ENCODE data around the gene TMEM143.
"Not testable (repeated sequence)": the region's sequence is repeated elsewhere in the genome, so short reads cannot be mapped to it uniquely, and the experiment has no call there.

Gene TMEM143

GRCh38 chr19:48295458-48295857 is 68.3 kb downstream of the TMEM143 start:
- peaks cover 5% of the 10 kb centered on the region for H3K4me1 ChIP-seq (ENCODE audit: control insufficient read depth, insufficient read depth, low read length, poor library complexity, severe bottlenecking)
- H3K36me3 ChIP-seq (ENCODE audit: control insufficient read depth, insufficient read depth, low read length): no peaks in the 10 kb centered on the region
- H3K27me3 ChIP-seq (replicated peaks; ENCODE audit: control insufficient read depth, insufficient read depth, low read length, poor library complexity, severe bottlenecking): no peaks in the 10 kb centered on the region
- DNase-seq: no peak
- H3K27ac ChIP-seq (ENCODE audit: insufficient read depth, low read length, poor library complexity, severe bottlenecking): no peak overlapping the region
- H3K9me3 ChIP-seq (ENCODE audit: control insufficient read depth, low read length): no peaks in the 10 kb centered on the region
- H3K4me3 ChIP-seq (ENCODE audit: insufficient read depth, low read depth, low read length, poor library complexity, severe bottlenecking): no peak overlapping the region

GRCh38 chr19:48292798-48293197 is 70.9 kb downstream of the TMEM143 start:
- no peaks in the 10 kb centered on the region for H3K9me3 ChIP-seq (ENCODE audit: control insufficient read depth, low read length)
- no peak for DNase-seq

GRCh38 chr19:48291489-48291815 is 72.3 kb downstream of the TMEM143 start:
- H3K4me3 ChIP-seq (ENCODE audit: insufficient read depth, low read depth, low read length, poor library complexity, severe bottlenecking): peak overlapping the region; percentile 49
- not testable (repeated sequence) for H3K27me3 ChIP-seq (replicated peaks; ENCODE audit: control insufficient read depth, insufficient read depth, low read length, poor library complexity, severe bottlenecking); H3K4me1 ChIP-seq (ENCODE audit: control insufficient read depth, insufficient read depth, low read length, poor library complexity, severe bottlenecking); H3K27ac ChIP-seq (ENCODE audit: insufficient read depth, low read length, poor library complexity, severe bottlenecking); DNase-seq; H3K9me3 ChIP-seq (ENCODE audit: control insufficient read depth, low read length); H3K36me3 ChIP-seq (ENCODE audit: control insufficient read depth, insufficient read depth, low read length)

More at GRCh38 chr19:48292798-48293197, 70.9 kb downstream of the TMEM143 start:
- peaks cover 5% of the 10 kb centered on the region for H3K4me1 ChIP-seq (ENCODE audit: control insufficient read depth, insufficient read depth, low read length, poor library complexity, severe bottlenecking)
- no peak overlapping the region for H3K27ac ChIP-seq (ENCODE audit: insufficient read depth, low read length, poor library complexity, severe bottlenecking)
- no peak overlapping the region for H3K4me3 ChIP-seq (ENCODE audit: insufficient read depth, low read depth, low read length, poor library complexity, severe bottlenecking)
- no peaks in the 10 kb centered on the region for H3K36me3 ChIP-seq (ENCODE audit: control insufficient read depth, insufficient read depth, low read length)
- no peaks in the 10 kb centered on the region for H3K27me3 ChIP-seq (replicated peaks; ENCODE audit: control insufficient read depth, insufficient read depth, low read length, poor library complexity, severe bottlenecking)

- no peaks in the 10 kb centered on the region for H3K36me3 ChIP-seq (ENCODE audit: control insufficient read depth, insufficient read depth, low read length)
- DNase-seq: peak; percentile 21 to 52 (median 37)
- no peaks in the 10 kb centered on the region for H3K27me3 ChIP-seq (replicated peaks; ENCODE audit: control insufficient read depth, insufficient read depth, low read length, poor library complexity, severe bottlenecking)
- no peak overlapping the region for H3K27ac ChIP-seq (ENCODE audit: insufficient read depth, low read length, poor library complexity, severe bottlenecking)
- peaks cover 5% of the 10 kb centered on the region for H3K4me1 ChIP-seq (ENCODE audit: control insufficient read depth, insufficient read depth, low read length, poor library complexity, severe bottlenecking)
- no peaks in the 10 kb centered on the region for H3K9me3 ChIP-seq (ENCODE audit: control insufficient read depth, low read length)
- peak overlapping the region; percentile 49 for H3K4me3 ChIP-seq (ENCODE audit: insufficient read depth, low read depth, low read length, poor library complexity, severe bottlenecking)
Measured at GRCh38 chr19:48290771-48291488, 72.8 kb downstream of the TMEM143 start.

- no peaks in the 10 kb centered on the region for H3K27me3 ChIP-seq (replicated peaks; ENCODE audit: control insufficient read depth, insufficient read depth, low read length, poor library complexity, severe bottlenecking)
- H3K36me3 ChIP-seq (ENCODE audit: control insufficient read depth, insufficient read depth, low read length): no peaks in the 10 kb centered on the region
- H3K9me3 ChIP-seq (ENCODE audit: control insufficient read depth, low read length): no peaks in the 10 kb centered on the region
- no peak overlapping the region for H3K4me3 ChIP-seq (ENCODE audit: insufficient read depth, low read depth, low read length, poor library complexity, severe bottlenecking)
- no peak overlapping the region for H3K27ac ChIP-seq (ENCODE audit: insufficient read depth, low read length, poor library complexity, severe bottlenecking)
- no peak for DNase-seq
- peaks cover 5% of the 10 kb centered on the region for H3K4me1 ChIP-seq (ENCODE audit: control insufficient read depth, insufficient read depth, low read length, poor library complexity, severe bottlenecking)
Measured at GRCh38 chr19:48290401-48290770, 73.4 kb downstream of the TMEM143 start.

GRCh38 chr19:48287748-48288147 is 76.0 kb downstream of the TMEM143 start:
- Histone ChIP-seq H3K36me3 (ENCODE audit: control insufficient read depth, insufficient read depth, low read length) (no peaks in the 10 kb centered on the region), H3K27ac (ENCODE audit: insufficient read depth, low read length, poor library complexity, severe bottlenecking) (no peak overlapping the region), H3K9me3 (ENCODE audit: control insufficient read depth, low read length) (no peaks in the 10 kb centered on the region), H3K4me3 (ENCODE audit: insufficient read depth, low read depth, low read length, poor library complexity, severe bottlenecking) (no peak overlapping the region), H3K4me1 (ENCODE audit: control insufficient read depth, insufficient read depth, low read length, poor library complexity, severe bottlenecking) (peaks cover 5% of the 10 kb centered on the region), H3K27me3 (replicated peaks; ENCODE audit: control insufficient read depth, insufficient read depth, low read length, poor library complexity, severe bottlenecking) (no peaks in the 10 kb centered on the region)
- no peak for DNase-seq

- Histone ChIP-seq H3K27ac (ENCODE audit: insufficient read depth, low read length, poor library complexity, severe bottlenecking) (no peak overlapping the region), H3K27me3 (replicated peaks; ENCODE audit: control insufficient read depth, insufficient read depth, low read length, poor library complexity, severe bottlenecking) (no peaks in the 10 kb centered on the region), H3K9me3 (ENCODE audit: control insufficient read depth, low read length) (no peaks in the 10 kb centered on the region), H3K36me3 (ENCODE audit: control insufficient read depth, insufficient read depth, low read length) (no peaks in the 10 kb centered on the region), H3K4me1 (ENCODE audit: control insufficient read depth, insufficient read depth, low read length, poor library complexity, severe bottlenecking) (no peaks in the 10 kb centered on the region), H3K4me3 (ENCODE audit: insufficient read depth, low read depth, low read length, poor library complexity, severe bottlenecking) (no peak overlapping the region)
- no peak for DNase-seq
Measured at GRCh38 chr19:48284896-48285295, 78.8 kb downstream of the TMEM143 start.

GRCh38 chr19:48283908-48284307 is 79.8 kb downstream of the TMEM143 start:
- Histone ChIP-seq H3K27me3 (replicated peaks; ENCODE audit: control insufficient read depth, insufficient read depth, low read length, poor library complexity, severe bottlenecking) (no peaks in the 10 kb centered on the region), H3K9me3 (ENCODE audit: control insufficient read depth, low read length) (no peaks in the 10 kb centered on the region), H3K4me1 (ENCODE audit: control insufficient read depth, insufficient read depth, low read length, poor library complexity, severe bottlenecking) (no peaks in the 10 kb centered on the region), H3K27ac (ENCODE audit: insufficient read depth, low read length, poor library complexity, severe bottlenecking) (no peak overlapping the region), H3K4me3 (ENCODE audit: insufficient read depth, low read depth, low read length, poor library complexity, severe bottlenecking) (no peak overlapping the region), H3K36me3 (ENCODE audit: control insufficient read depth, insufficient read depth, low read length) (no peaks in the 10 kb centered on the region)
- no peak for DNase-seq
